Measurements from ENCODE around the gene KLHL29. TPM values are rescaled to one million over a fixed set of nuclear protein-coding genes. Genes with fewer than 3 reads are reported as not detected.

The KLHL29 gene
- total and polyA plus RNA-seq, 2 experiments from 2014 or later, result 1.5 to 6.5 TPM

GRCh38 chr2:23509103-23509502, 124.1 kb downstream of the KLHL29 start:
- Histone ChIP-seq H3K36me3 (ENCODE audit: insufficient read depth) (no peaks in the 10 kb centered on the region), H3K9me2 (ENCODE audit: insufficient read depth) (peaks cover 6% of the 10 kb centered on the region; the same call in 1 of the 2 replicates), H4K20me1 (replicated peaks; ENCODE audit: insufficient read depth) (no peaks in the 10 kb centered on the region), H3K27ac (ENCODE audit: low read depth) (no peak overlapping the region), H3K4me1 (ENCODE audit: insufficient read depth) (no peaks in the 10 kb centered on the region), H3K79me2 (replicated peaks; ENCODE audit: insufficient read depth) (no peaks in the 10 kb centered on the region), H3F3A (replicated peaks; ENCODE audit: low read depth) (no peaks in the 10 kb centered on the region), H3K4me2 (no peak overlapping the region), H3K4me3 (no peak overlapping the region), H2AFZ (no peak overlapping the region), H3K27me3 (ENCODE audit: insufficient read depth) (no peaks in the 10 kb centered on the region)
- DNase-seq (ENCODE audit: low spot score) (no peak), ATAC-seq (no peak)
- no peak overlapping the region for H3K27ac Mint-ChIP-seq
- no peaks in the 10 kb centered on the region for H3K36me3 Mint-ChIP-seq (ENCODE audit: low read depth)
- no peak overlapping the region for H3K4me3 Mint-ChIP-seq
- no peaks in the 10 kb centered on the region; the same call in 2 of the 3 replicates for H3K4me1 Mint-ChIP-seq
- TF ChIP-seq STAT1 (IDR thresholded peaks at IDR 0.05; ENCODE audit: unreplicated experiment), result no peak
- TF ChIP-seq ZNF462 (CRISPR knock-in tag; IDR thresholded peaks at IDR 0.05), result no peak
- TF ChIP-seq JUNB (IDR thresholded peaks at IDR 0.05; ENCODE audit: unreplicated experiment), result no peak
- no peak for TF ChIP-seq ETS1 (IDR thresholded peaks at IDR 0.05)
- TF ChIP-seq ZNF331 (CRISPR knock-in tag; IDR thresholded peaks at IDR 0.05; ENCODE audit: low read depth), result no peak
- no peak for TF ChIP-seq EZH2phosphoT487 (IDR thresholded peaks at IDR 0.05; ENCODE audit: unreplicated experiment)
- no peak for TF ChIP-seq CREB1 (CRISPR knock-in tag; IDR thresholded peaks at IDR 0.05; ENCODE audit: low read depth)
- no peak for TF ChIP-seq ZNF114 (CRISPR knock-in tag; IDR thresholded peaks at IDR 0.05)
- no peak for TF ChIP-seq EZH2 (IDR thresholded peaks at IDR 0.05; ENCODE audit: low read depth, unreplicated experiment)
- no peak for TF ChIP-seq NANOG (IDR thresholded peaks at IDR 0.05; ENCODE audit: borderline replicate concordance)
- TF ChIP-seq REST (IDR thresholded peaks at IDR 0.05; ENCODE audit: unreplicated experiment), result no peak
- TF ChIP-seq, protein P1, sequence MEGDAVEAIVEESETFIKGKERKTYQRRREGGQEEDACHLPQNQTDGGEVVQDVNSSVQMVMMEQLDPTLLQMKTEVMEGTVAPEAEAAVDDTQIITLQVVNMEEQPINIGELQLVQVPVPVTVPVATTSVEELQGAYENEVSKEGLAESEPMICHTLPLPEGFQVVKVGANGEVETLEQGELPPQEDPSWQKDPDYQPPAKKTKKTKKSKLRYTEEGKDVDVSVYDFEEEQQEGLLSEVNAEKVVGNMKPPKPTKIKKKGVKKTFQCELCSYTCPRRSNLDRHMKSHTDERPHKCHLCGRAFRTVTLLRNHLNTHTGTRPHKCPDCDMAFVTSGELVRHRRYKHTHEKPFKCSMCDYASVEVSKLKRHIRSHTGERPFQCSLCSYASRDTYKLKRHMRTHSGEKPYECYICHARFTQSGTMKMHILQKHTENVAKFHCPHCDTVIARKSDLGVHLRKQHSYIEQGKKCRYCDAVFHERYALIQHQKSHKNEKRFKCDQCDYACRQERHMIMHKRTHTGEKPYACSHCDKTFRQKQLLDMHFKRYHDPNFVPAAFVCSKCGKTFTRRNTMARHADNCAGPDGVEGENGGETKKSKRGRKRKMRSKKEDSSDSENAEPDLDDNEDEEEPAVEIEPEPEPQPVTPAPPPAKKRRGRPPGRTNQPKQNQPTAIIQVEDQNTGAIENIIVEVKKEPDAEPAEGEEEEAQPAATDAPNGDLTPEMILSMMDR (conservative IDR thresholded peaks at IDR 0.05; ENCODE audit: low read depth in 2 of 2), result no peak
- TF ChIP-seq POLR2AphosphoS5 (IDR thresholded peaks at IDR 0.05; ENCODE audit: low read depth), result no peak
- H3K27me3 Mint-ChIP-seq (ENCODE audit: insufficient read depth, low read depth, poor library complexity), result peaks cover 3% of the 10 kb centered on the region
- H3K9me3 Mint-ChIP-seq, result no peaks in the 10 kb centered on the region
